Liver (tissue), 9 donors: ENCODE results near the gene TPGS2. TPM values are rescaled to one million over a fixed set of nuclear protein-coding genes. Genes with fewer than 3 reads are reported as not detected.
"Not testable (repeated sequence)": the region's sequence is repeated elsewhere in the genome, so short reads cannot be mapped to it uniquely, and the experiment has no call there.

ENCODE experiments used
- DNase-seq: peaks from one replicate; pipeline ENCODE4 v3.0.0-alpha.2; 2017; ENCODE audit warnings: low spot score
- H3K27ac ChIP-seq, 2 donors: one replicate each; pipeline ENCODE4 v1.7.0; 2013; ENCODE audit warnings: inconsistent platforms in 2 of 2, low read length in 2 of 2, control low read depth in 1 of 2, low read depth in 1 of 2, mild to moderate bottlenecking in 1 of 2
- H3K27me3 ChIP-seq, 4 donors: one replicate each; pipeline versions ENCODE4 v1.6.1 to v1.7.0; 2013; ENCODE audit warnings: low read length in 3 of 4, inconsistent platforms in 1 of 4, mild to moderate bottlenecking in 1 of 4, moderate library complexity in 1 of 4; ENCODE audit not compliant: control insufficient read depth in 4 of 4, insufficient read depth in 4 of 4
- H3K36me3 ChIP-seq, 4 donors: one replicate each; pipeline versions ENCODE4 v1.6.1 to v1.7.0; 2013; ENCODE audit warnings: low read length in 3 of 4, mild to moderate bottlenecking in 3 of 4, low read depth in 1 of 4, moderate library complexity in 1 of 4; ENCODE audit not compliant: control insufficient read depth in 4 of 4, insufficient read depth in 3 of 4
- H3K4me1 ChIP-seq, 4 donors: one replicate each; pipeline versions ENCODE4 v1.6.1 to v1.7.0; 2013; ENCODE audit warnings: low read length in 3 of 4, mild to moderate bottlenecking in 3 of 4, moderate library complexity in 1 of 4; ENCODE audit not compliant: control insufficient read depth in 4 of 4, insufficient read depth in 4 of 4
- H3K4me3 ChIP-seq, 3 donors: one replicate each; pipeline versions ENCODE4 v1.6.1 to v1.7.0; 2013; ENCODE audit warnings: low read length in 3 of 3, control low read depth in 1 of 3, low read depth in 1 of 3, mild to moderate bottlenecking in 1 of 3
- H3K9ac ChIP-seq, 2 donors: one replicate each; pipeline ENCODE4 v1.7.0; 2013; ENCODE audit warnings: low read length in 2 of 2, mild to moderate bottlenecking in 2 of 2, moderate library complexity in 2 of 2, control low read depth in 1 of 2, low read depth in 1 of 2
- H3K9me3 ChIP-seq, 4 donors: one replicate each; pipeline versions ENCODE4 v1.6.1 to v1.7.0; 2013; ENCODE audit warnings: low read length in 3 of 4; ENCODE audit not compliant: control insufficient read depth in 4 of 4
- EGR1 ChIP-seq, 2 donors: IDR thresholded peaks; 2 replicates each; pipeline ENCODE4 v1.6.1; 2016 to 2018; ENCODE audit warnings: antibody characterized with exemption in 2 of 2, low read depth in 2 of 2
- FOXA2 ChIP-seq: IDR thresholded peaks from 2 replicates; pipeline ENCODE4 v1.6.1; 2016; ENCODE audit warnings: antibody characterized with exemption
- GABPA ChIP-seq, 2 donors: IDR thresholded peaks in 1 of 2; conservative IDR thresholded peaks in 1 of 2; 2 replicates each; pipeline ENCODE4 v1.6.1; 2016; ENCODE audit warnings: antibody characterized with exemption in 2 of 2, mild to moderate bottlenecking in 1 of 2, moderate library complexity in 1 of 2
- HNF4A ChIP-seq, 2 donors: conservative IDR thresholded peaks; 2 replicates each; pipeline ENCODE4 v1.6.1; 2016; ENCODE audit warnings: antibody characterized with exemption in 2 of 2, mild to moderate bottlenecking in 2 of 2
- JUND ChIP-seq, 2 donors: IDR thresholded peaks; 2 replicates each; pipeline ENCODE4 v1.6.1; 2016; ENCODE audit warnings: antibody characterized with exemption in 2 of 2
- NR2F2 ChIP-seq: IDR thresholded peaks from 2 replicates; pipeline ENCODE4 v1.6.1; 2016; ENCODE audit warnings: antibody characterized with exemption
- RAD21 ChIP-seq, 2 donors: IDR thresholded peaks; 2 replicates each; pipeline ENCODE4 v1.6.1; 2016; ENCODE audit warnings: antibody characterized with exemption in 2 of 2, mild to moderate bottlenecking in 2 of 2
- RXRA ChIP-seq, 2 donors: IDR thresholded peaks; 2 replicates each; pipeline ENCODE4 v1.6.1; 2017 to 2018; ENCODE audit warnings: antibody characterized with exemption in 2 of 2, mild to moderate bottlenecking in 1 of 2
- SP1 ChIP-seq: IDR thresholded peaks from 2 replicates; pipeline ENCODE4 v1.6.1; 2018; ENCODE audit warnings: antibody characterized with exemption, mild to moderate bottlenecking
- YY1 ChIP-seq: IDR thresholded peaks from 2 replicates; pipeline ENCODE4 v1.6.1; 2016; ENCODE audit warnings: antibody characterized with exemption, mild to moderate bottlenecking
- WGBS: extraction: QIAGEN DNeasy Blood & Tissue Kit; methylation state at CpG from one replicate; pipeline ENCODE4 v1.1.7; 2013; 5-methylcytosine and 5-hydroxymethylcytosine counted together
- polyA plus RNA-seq, 2 donors: library from polyadenylated mRNA; stranded (reverse) in 1 of 2; unstranded in 1 of 2; fragments of 200-250 nt in 1 of 2; fragments of >200 nt in 1 of 2; fragmentation: Nextera tagmentation in 1 of 2; extraction: Ambion mirVana in 1 of 2; gene quantifications; one replicate each; pipeline versions ENCODE4 v1.2.1 to v1.2.3, GENCODE V29; 2013 to 2015
- total RNA-seq, 2 donors: library from RNA; depleted of rRNA; stranded (reverse); fragments of >200 nt; gene quantifications; one replicate each; pipeline ENCODE4 v1.2.3, GENCODE V29; 2014
- TF ChIP-seq, protein P1 (sequence below): IDR thresholded peaks from 2 replicates; pipeline ENCODE4 v1.6.1; 2016; ENCODE audit warnings: antibody characterized with exemption
- TF ChIP-seq, protein P2 (sequence below): IDR thresholded peaks from 2 replicates; pipeline ENCODE4 v1.6.1; 2016; ENCODE audit warnings: antibody characterized with exemption
- TF ChIP-seq, protein P3 (sequence below): fragments of 150-350 bp; IDR thresholded peaks from 2 replicates; pipeline ENCODE4 v1.5.1; 2017; ENCODE audit warnings: improper control_type of control experiment, low read depth, low read length; ENCODE audit not compliant: missing input control
- TF ChIP-seq, protein P4 (sequence below): IDR thresholded peaks from 2 replicates; pipeline ENCODE4 v1.6.1; 2016; ENCODE audit warnings: antibody characterized with exemption
- TF ChIP-seq, protein P5 (sequence below): IDR thresholded peaks from 2 replicates; pipeline ENCODE4 v1.6.1; 2016; ENCODE audit warnings: antibody characterized with exemption, mild to moderate bottlenecking
- donor health status: healthy.
- donor health status: healthy.
- donor health status: healthy.
- donor health status: healthy.
- donor health status: healthy.

The TPGS2 gene
- total and polyA plus RNA-seq, 4 donors: 20.2 to 57.4 (median 21.2) TPM

DNA sequence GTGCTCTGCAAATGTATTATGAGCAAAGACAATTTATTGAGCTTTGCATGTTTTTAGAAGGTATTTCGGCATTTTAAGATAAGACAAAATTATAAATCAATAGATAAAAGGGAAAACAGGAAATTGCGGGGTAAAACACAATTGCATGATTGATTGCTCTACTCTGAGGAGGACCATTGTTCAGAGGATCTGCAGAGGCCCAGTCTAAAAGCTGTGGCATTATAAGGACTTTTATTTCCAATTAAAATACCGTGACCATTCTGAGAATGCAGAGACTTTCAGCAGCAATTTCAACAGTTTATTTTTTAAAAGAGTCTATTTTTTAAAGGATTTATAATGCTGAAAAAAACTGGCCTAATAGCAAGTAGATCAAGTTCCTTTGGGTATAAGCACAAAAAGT, 62.0 kb downstream of the TPGS2 start:
- Histone ChIP-seq H3K36me3 (no peaks in the 10 kb centered on the region), H3K4me3 (no peak overlapping the region), H3K4me1 (no peaks in the 10 kb centered on the region), H3K27ac (no peak overlapping the region), H3K9me3 (no peaks in the 10 kb centered on the region), H3K9ac (no peak overlapping the region), H3K27me3 (no peaks in the 10 kb centered on the region)
- no peak for DNase-seq
- WGBS: 61% methylated on average over 3 of the region's 3 CpGs
- no peak for TF ChIP-seq EGR1 (IDR thresholded peaks at IDR 0.05; ENCODE audit: low read depth in 2 of 2)
- no peak for TF ChIP-seq YY1
- TF ChIP-seq SP1: no peak
- TF ChIP-seq, protein P1, sequence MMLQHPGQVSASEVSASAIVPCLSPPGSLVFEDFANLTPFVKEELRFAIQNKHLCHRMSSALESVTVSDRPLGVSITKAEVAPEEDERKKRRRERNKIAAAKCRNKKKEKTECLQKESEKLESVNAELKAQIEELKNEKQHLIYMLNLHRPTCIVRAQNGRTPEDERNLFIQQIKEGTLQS: no peak
- TF ChIP-seq, protein P2, sequence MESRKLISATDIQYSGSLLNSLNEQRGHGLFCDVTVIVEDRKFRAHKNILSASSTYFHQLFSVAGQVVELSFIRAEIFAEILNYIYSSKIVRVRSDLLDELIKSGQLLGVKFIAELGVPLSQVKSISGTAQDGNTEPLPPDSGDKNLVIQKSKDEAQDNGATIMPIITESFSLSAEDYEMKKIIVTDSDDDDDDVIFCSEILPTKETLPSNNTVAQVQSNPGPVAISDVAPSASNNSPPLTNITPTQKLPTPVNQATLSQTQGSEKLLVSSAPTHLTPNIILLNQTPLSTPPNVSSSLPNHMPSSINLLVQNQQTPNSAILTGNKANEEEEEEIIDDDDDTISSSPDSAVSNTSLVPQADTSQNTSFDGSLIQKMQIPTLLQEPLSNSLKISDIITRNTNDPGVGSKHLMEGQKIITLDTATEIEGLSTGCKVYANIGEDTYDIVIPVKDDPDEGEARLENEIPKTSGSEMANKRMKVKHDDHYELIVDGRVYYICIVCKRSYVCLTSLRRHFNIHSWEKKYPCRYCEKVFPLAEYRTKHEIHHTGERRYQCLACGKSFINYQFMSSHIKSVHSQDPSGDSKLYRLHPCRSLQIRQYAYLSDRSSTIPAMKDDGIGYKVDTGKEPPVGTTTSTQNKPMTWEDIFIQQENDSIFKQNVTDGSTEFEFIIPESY: no peak
- TF ChIP-seq, protein P3, sequence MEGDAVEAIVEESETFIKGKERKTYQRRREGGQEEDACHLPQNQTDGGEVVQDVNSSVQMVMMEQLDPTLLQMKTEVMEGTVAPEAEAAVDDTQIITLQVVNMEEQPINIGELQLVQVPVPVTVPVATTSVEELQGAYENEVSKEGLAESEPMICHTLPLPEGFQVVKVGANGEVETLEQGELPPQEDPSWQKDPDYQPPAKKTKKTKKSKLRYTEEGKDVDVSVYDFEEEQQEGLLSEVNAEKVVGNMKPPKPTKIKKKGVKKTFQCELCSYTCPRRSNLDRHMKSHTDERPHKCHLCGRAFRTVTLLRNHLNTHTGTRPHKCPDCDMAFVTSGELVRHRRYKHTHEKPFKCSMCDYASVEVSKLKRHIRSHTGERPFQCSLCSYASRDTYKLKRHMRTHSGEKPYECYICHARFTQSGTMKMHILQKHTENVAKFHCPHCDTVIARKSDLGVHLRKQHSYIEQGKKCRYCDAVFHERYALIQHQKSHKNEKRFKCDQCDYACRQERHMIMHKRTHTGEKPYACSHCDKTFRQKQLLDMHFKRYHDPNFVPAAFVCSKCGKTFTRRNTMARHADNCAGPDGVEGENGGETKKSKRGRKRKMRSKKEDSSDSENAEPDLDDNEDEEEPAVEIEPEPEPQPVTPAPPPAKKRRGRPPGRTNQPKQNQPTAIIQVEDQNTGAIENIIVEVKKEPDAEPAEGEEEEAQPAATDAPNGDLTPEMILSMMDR: no peak
- no peak for TF ChIP-seq JUND (IDR thresholded peaks at IDR 0.05)
- TF ChIP-seq NR2F2: no peak
- TF ChIP-seq RXRA (IDR thresholded peaks at IDR 0.05): no peak
- no peak for TF ChIP-seq HNF4A (conservative IDR thresholded peaks at IDR 0.05)
- TF ChIP-seq, protein P4, sequence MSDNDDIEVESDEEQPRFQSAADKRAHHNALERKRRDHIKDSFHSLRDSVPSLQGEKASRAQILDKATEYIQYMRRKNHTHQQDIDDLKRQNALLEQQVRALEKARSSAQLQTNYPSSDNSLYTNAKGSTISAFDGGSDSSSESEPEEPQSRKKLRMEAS: no peak

DNA sequence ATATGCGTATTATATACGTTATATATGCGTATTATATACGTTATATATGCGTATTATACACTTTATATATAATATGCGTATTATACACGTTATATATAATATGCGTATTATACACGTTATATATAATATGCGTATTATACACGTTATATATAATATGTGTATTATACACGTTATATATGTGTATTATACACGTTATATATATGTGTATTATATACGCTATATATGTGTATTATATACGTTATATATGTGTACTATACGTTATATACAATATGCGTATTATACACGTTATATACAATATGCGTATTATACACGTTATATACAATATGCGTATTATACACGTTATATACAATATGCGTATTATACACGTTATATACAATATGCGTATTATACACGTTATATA, 65.8 kb downstream of the TPGS2 start:
- not testable (repeated sequence) for H3K9ac ChIP-seq, H3K9me3 ChIP-seq, H3K4me3 ChIP-seq, DNase-seq, H3K36me3 ChIP-seq, H3K27me3 ChIP-seq, H3K4me1 ChIP-seq, H3K27ac ChIP-seq
- 96% methylated on average over 24 of the region's 26 CpGs for WGBS

DNA sequence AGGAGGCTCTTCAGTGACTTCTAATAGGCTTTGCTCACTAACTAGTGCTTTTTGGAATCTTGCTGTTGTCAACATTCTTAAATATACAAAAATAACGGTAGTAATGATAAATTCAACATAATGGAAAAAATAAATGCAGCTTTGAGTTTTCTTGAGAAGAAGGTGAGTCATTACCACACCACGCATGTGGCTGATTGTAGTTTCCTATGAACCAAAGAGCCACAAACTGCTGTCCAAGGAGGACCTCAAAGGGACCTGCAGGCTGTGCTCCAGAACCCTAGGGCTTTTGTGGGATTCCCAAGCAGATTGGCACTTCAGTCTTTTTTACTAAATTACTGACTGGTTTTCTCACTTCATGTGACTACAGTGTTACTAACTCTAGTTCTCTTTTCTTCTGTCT, 66.7 kb downstream of the TPGS2 start:
- Histone ChIP-seq H3K27me3 (no peaks in the 10 kb centered on the region), H3K4me1 (no peaks in the 10 kb centered on the region), H3K9me3 (no peaks in the 10 kb centered on the region), H3K36me3 (no peaks in the 10 kb centered on the region), H3K27ac (no peak overlapping the region), H3K9ac (no peak overlapping the region), H3K4me3 (no peak overlapping the region)
- 92% methylated on average over 2 of the region's 2 CpGs for WGBS
- no peak for DNase-seq
- TF ChIP-seq, protein P2: no peak
- TF ChIP-seq HNF4A (conservative IDR thresholded peaks at IDR 0.05): no peak
- TF ChIP-seq EGR1 (IDR thresholded peaks at IDR 0.05; ENCODE audit: low read depth in 2 of 2): no peak
- no peak for TF ChIP-seq RXRA (IDR thresholded peaks at IDR 0.05)
- no peak for TF ChIP-seq JUND (IDR thresholded peaks at IDR 0.05)
- no peak for TF ChIP-seq FOXA2
- TF ChIP-seq GABPA (IDR thresholded peaks at IDR 0.05 in 1 of 2, conservative IDR thresholded peaks at IDR 0.05 in 1 of 2): no peak
- no peak for TF ChIP-seq RAD21 (IDR thresholded peaks at IDR 0.05)
- TF ChIP-seq, protein P4: no peak
- TF ChIP-seq, protein P5, sequence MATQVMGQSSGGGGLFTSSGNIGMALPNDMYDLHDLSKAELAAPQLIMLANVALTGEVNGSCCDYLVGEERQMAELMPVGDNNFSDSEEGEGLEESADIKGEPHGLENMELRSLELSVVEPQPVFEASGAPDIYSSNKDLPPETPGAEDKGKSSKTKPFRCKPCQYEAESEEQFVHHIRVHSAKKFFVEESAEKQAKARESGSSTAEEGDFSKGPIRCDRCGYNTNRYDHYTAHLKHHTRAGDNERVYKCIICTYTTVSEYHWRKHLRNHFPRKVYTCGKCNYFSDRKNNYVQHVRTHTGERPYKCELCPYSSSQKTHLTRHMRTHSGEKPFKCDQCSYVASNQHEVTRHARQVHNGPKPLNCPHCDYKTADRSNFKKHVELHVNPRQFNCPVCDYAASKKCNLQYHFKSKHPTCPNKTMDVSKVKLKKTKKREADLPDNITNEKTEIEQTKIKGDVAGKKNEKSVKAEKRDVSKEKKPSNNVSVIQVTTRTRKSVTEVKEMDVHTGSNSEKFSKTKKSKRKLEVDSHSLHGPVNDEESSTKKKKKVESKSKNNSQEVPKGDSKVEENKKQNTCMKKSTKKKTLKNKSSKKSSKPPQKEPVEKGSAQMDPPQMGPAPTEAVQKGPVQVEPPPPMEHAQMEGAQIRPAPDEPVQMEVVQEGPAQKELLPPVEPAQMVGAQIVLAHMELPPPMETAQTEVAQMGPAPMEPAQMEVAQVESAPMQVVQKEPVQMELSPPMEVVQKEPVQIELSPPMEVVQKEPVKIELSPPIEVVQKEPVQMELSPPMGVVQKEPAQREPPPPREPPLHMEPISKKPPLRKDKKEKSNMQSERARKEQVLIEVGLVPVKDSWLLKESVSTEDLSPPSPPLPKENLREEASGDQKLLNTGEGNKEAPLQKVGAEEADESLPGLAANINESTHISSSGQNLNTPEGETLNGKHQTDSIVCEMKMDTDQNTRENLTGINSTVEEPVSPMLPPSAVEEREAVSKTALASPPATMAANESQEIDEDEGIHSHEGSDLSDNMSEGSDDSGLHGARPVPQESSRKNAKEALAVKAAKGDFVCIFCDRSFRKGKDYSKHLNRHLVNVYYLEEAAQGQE: no peak
- no peak for TF ChIP-seq NR2F2
- TF ChIP-seq, protein P1: no peak
- no peak for TF ChIP-seq YY1
